Activated CD4-positive, CD25-positive, alpha-beta regulatory T cell treated with anti-CD3 and anti-CD28 coated beads, Interleukin-2, amount 50 U/mL, for 24 hours (primary cell): ENCODE results near the gene CNTN2.

ENCODE experiments used
- ATAC-seq, 2 donors: fragments of 150-1000 bp; cut with Tn5 transposase; one replicate each; pipeline ENCODE4 v1.10.0; 2021; ENCODE audit warnings: mild to moderate bottlenecking in 1 of 2, moderate library complexity in 1 of 2

Gene CNTN2

DNA sequence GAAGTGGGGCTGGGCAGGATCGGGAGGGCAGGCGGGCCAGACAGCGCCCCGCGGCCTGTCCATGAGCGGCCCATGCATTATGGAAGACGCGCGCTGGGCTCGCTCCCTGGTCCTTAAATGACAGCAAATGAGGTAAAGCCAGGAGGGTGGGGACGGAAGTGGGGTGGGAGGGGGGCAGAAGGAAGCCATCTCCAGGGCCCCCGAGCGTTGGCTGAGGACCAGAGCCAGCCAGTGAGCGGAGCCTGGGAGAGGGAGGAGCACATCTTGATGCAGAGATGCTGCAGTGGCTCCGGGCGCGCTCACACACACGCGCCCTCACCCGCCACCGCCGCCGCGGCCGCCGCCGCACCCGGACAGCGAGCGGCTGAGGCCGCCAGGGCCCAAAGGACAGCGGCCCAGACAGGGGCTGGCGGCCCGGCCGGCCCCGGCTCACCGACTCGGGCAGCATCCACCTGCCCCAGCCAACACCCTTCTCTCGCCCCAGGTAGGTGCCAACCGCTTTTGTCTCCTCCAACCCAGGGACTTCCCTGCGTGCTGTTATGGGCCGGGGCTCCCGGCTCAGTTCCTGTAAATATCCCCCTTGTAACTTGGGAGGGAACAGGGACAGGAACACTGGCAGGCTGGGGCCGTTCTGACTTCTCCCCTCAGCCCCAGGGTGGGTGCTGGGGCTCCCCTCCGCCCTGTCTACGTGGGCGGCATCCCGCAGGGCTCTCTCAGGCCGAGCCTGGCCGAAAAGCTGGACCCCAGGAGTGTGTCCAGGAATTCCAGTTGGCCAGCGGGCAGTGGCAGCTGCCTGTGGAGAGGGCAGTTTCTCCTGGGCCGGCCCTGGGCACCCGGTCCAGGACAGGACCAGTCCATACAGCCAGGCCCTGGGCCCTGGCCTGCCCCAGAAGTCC lies at the start of gene CNTN2:
Gene CNTN2 (plus strand): TSS at position 302 of the 896 bp plus-strand sequence. CDS start 9,974 bp downstream, outside the sequence.
- no peak for ATAC-seq

GRCh38 chr1:204994086-204994862 lies 48.7 kb upstream of the CNTN2 start:
- no peak for ATAC-seq

DNA sequence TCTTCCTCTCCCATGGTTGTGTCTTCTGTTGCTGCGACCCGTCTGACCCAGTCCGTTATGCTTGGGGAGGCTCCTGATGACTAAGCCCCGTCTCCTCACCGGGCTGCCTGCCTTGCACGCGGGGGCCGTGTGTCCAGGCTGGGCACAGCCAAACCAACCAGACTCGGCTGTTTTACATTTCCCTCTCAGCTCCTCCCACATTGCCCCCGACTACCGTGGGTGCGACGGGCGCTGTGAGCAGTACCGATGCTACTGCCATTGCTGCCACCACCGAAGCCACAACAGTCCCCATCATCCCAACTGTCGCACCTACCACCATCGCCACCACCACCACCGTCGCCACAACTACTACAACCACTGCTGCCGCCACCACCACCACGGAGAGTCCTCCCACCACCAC lies 46.0 kb upstream of the CNTN2 start:
- ATAC-seq, result no peak

DNA sequence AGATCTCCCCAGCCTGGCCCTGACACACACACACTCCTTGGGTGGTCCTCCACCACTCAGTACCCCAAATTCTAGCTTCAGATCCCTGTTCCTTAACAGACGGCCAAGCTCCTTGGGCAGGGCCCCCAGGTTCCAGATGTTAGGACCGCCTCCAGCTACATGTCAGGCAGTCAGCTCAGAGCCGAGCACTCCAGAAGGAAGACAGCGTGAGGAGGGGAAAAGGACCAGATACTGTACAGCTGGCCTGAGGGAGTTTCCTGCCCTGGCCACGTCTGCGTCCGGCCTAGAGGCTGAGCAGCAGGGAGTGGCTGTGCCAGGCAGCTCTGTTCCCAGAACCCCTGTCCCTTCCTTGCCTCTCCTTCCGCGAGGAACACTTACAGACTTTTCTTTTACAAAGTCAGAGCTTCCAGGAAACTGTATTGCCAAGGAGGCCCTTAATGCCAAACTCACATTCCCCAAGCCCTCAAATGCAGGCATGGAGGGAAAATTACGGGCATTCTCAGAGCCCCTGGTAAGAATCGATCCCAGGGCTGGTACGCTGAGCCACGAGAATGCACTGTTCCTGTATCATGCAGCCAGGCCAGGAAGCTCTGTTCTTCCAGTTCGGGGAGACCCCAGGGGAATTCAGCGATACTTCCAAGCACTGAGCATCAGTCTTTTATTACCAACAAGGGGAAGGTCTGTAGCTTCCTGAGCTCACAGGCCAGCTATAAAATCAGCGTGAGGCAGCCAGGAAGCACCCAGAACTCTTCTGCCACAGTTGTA lies 45.2 kb upstream of the CNTN2 start:
- ATAC-seq, result no peak

DNA sequence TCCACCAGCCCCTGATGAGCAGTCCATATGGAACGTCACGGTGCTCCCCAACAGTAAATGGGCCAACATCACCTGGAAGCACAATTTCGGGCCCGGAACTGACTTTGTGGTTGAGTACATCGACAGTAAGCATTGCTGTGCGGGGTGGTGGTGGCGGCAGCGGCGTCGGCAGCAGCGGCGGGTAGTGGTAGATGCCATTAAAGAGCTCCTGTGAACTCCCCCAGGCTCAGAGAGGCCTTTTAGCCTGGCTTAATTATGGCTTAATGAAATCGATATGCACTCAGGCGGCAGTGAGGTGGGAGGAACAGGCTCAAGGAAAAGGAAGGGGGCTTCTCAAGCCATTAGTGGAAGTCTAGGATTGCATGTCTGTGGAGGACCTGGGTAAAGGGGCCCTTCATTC lies 41.9 kb upstream of the CNTN2 start:
- no peak for ATAC-seq

GRCh38 chr1:205002705-205003104 lies 40.3 kb upstream of the CNTN2 start:
- no peak for ATAC-seq

GRCh38 chr1:205003358-205004131 lies 39.5 kb upstream of the CNTN2 start:
- no peak for ATAC-seq

DNA sequence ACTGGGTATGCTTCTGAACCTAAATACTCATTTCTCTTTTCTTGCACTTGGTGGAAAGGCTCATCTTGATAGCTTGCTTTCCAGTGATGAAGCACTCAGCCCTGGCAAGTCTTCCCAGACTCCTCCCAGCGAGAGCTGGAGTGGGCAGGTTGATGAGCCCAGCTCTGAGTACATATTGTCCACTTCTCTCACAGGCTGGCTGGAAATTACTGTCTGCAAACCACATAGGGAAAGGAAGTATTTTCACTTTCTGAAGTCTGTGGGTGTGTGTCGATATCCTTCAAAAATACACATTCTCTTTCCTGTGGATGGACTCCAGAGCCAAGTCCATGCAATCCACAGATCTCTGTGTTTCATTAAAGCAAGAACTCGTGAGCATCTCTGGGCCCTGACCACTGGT lies 38.7 kb upstream of the CNTN2 start:
- no peak for ATAC-seq

- ATAC-seq, result no peak
Observed at GRCh38 chr1:205008896-205009295, 34.1 kb upstream of the CNTN2 start.

DNA sequence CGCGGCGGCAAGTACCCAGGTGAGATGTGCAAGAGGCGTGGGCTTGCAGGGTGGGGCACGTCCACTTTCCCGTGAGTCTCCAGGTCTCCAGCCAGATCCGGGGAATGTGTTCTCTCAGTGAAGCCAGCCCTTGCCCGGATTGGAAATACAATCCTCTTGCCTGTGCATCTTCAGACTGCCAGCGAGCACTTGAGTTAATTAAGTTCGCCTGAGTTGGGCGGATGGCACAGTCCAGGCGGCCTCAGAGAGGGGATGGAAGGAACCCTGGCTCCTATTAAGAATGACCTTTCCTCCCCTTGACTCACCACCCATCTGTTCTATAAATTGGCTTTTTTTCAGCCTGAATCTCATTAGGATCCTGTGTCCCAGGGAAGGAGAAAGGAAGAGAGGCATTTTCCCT lies 33.3 kb upstream of the CNTN2 start:
- no peak for ATAC-seq

GRCh38 chr1:205012391-205013140 lies 30.4 kb upstream of the CNTN2 start:
- ATAC-seq, result no peak

DNA sequence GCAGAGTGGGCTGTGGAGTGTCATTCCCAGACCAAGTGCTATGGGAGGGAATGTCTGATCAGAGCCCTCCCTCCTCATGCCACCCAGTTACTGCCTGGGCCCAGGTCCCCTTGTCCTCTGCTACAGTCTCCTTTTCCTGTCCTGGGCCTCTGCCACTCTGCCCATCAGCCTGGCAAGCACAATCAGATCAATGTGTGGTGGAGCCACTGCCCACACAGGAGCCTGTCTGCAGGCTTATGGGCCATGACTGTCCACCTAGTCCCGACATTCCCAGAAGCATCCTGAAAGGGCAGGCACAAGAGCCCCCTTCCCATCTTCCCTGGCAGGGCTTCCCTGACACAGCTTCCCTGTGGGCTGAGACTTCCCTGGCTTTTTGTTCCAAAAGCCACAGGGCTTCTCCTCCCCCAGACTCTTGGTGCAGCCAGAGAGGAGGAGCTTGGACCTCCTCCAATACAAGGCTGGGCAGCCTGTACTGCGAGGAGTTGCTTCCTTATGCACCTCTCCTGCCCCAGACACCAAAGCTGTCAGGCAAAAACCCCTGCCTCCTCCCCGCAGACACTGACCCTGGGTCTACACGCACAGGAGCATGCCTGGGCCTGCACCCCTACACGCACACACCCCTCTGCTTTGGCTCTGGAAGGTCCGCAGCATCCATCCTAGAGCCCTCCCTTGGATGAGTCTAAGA lies 29.2 kb upstream of the CNTN2 start:
- ATAC-seq, result no peak

- ATAC-seq, result no peak
Observed at GRCh38 chr1:205014783-205015182, 28.2 kb upstream of the CNTN2 start.

- no peak for ATAC-seq
Observed at GRCh38 chr1:205015241-205015640, 27.8 kb upstream of the CNTN2 start.

GRCh38 chr1:205016075-205016474 lies 26.9 kb upstream of the CNTN2 start:
- ATAC-seq, result no peak

DNA sequence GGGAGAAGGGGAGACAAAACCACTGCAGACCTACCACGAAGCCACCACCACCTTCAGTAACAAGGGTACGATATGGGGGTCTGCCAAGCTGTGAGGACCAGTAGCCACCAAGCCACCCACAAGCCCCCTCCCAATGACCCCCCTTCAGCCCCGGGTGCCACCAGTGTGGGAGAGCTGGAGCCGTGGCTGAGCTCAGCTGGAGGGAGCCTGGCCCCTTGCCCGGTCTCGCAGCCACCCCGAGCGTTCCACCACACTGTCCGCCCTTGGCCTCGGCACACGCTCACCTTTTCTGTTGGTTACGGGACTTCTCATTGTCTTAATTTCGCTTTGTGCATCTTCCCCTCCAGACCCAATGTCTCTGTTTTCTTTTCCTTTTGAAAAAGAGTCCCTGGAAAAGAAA lies 26.4 kb upstream of the CNTN2 start:
- no peak for ATAC-seq

DNA sequence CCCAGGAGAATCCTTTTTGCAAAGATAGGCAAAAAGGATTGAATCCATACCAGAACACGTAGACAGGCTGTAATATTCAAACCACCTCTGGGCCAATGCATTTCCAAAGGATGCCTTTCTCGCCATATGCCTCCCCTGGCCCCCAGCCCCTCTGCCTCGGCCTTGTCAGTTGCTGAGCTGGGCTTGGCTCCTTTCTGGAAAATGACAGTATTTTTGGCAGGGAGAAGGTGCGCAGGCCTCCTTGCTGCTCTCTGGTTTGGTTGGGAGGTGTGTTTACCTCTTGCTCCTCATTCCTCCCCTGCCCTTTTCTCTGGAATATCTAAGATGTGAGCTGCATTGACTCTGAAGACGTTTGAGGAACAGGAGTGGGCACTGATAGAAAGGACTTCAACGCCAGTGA lies 26.0 kb upstream of the CNTN2 start:
- no peak for ATAC-seq

- no peak for ATAC-seq
Observed at GRCh38 chr1:205017766-205018165, 25.2 kb upstream of the CNTN2 start.

GRCh38 chr1:205018381-205018780 lies 24.6 kb upstream of the CNTN2 start:
- ATAC-seq, result no peak

DNA sequence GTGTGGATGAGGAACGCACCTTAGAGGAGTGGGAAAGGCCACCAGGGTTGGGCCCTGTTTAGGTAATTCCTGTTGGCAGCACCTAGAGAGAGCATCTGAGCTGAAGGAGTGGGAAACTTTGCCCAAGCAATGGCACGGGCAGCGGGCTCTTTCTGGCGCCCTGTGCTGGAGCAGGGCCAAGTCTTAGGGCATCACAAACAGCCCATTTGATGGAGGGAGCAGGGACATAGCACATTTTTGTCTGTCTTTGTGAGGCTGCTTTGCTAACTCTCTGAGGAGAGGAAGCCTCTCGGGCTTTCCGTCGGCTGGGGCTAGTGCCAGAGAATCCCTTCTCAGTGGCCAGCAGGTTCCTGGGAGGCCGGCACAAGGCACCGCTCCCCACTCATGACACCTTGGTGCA lies 22.5 kb upstream of the CNTN2 start:
- ATAC-seq, result no peak

DNA sequence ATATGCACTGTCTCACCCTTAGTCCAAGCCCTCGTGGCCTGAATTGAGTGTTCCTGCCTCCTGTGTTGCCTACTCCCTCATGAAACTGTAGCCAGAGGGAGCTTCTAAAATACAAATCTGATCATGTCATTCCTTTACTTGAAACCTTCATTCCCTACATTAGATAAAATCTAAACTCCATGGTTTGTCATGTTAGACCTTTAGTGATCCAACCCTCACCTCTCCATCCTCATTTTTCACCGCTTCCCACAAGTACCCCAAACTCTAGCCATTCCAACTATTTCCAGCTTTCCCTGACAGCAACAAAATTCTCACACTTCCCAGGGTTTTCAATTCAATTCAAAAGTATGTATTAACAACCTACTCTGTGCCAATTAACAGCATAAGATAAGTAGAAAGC lies 18.3 kb upstream of the CNTN2 start:
- no peak for ATAC-seq
